WERI-Rb-1 (cell line): ENCODE data around the gene MKI67.

Experiments
- DNase-seq: peaks from one replicate; pipeline ENCODE4 v3.0.0-alpha.2; 2020
- H3K27ac ChIP-seq: fragments of 250-450 bp; sonication (Bioruptor Pico); 2 replicates; pipeline ENCODE4 v1.5.1; 2020; ENCODE audit warnings: mild to moderate bottlenecking, moderate library complexity
- H3K27me3 ChIP-seq: fragments of 250-450 bp; sonication (Bioruptor Pico); 2 replicates; pipeline ENCODE4 v1.5.1; 2021; ENCODE audit warnings: mild to moderate bottlenecking, low read depth, moderate library complexity; ENCODE audit not compliant: insufficient read depth, severe bottlenecking
- H3K36me3 ChIP-seq: fragments of 250-450 bp; sonication (Bioruptor Pico); 2 replicates; pipeline ENCODE4 v1.5.1; 2020; ENCODE audit warnings: mild to moderate bottlenecking, moderate library complexity
- H3K4me3 ChIP-seq: 2 replicates; pipeline ENCODE4 v1.5.1; 2011; ENCODE audit warnings: low read depth, mild to moderate bottlenecking, control low read depth, low read length
- H3K9me3 ChIP-seq: fragments of 250-450 bp; sonication (Bioruptor Pico); 2 replicates; pipeline ENCODE4 v1.5.1; 2021; ENCODE audit warnings: mild to moderate bottlenecking, moderate library complexity; ENCODE audit not compliant: severe bottlenecking
- CTCF ChIP-seq: IDR thresholded peaks from 2 replicates; pipeline ENCODE4 v1.5.1; 2011; ENCODE audit warnings: low read depth, mild to moderate bottlenecking, control low read depth, inconsistent platforms, low read length

MKI67 gene

GRCh38 chr10:128128582-128128981 is 2.4 kb upstream of the MKI67 start:
- Histone ChIP-seq H3K4me3 (no peak overlapping the region), H3K27ac (no peak overlapping the region), H3K9me3 (no peaks in the 10 kb centered on the region), H3K27me3 (no peaks in the 10 kb centered on the region), H3K36me3 (peaks cover 26% of the 10 kb centered on the region)
- DNase-seq, result no peak
- TF ChIP-seq CTCF, result no peak

- peak; percentile 13 for DNase-seq
- peak overlapping the region; percentile 97 for H3K4me3 ChIP-seq
- peaks cover 53% of the 10 kb centered on the region for H3K36me3 ChIP-seq
- TF ChIP-seq CTCF, result no peak
- no peaks in the 10 kb centered on the region for H3K9me3 ChIP-seq
- no peaks in the 10 kb centered on the region for H3K27me3 ChIP-seq
- peak overlapping the region; percentile 97 for H3K27ac ChIP-seq
These were observed 743 bp downstream of the MKI67 start for GRCh38 chr10:128125416-128125943.

GRCh38 chr10:128124813-128125403 is 1.3 kb downstream of the MKI67 start:
- Histone ChIP-seq H3K4me3 (peak overlapping the region; percentile 97), H3K27ac (peak overlapping the region; percentile 97), H3K27me3 (no peaks in the 10 kb centered on the region), H3K9me3 (no peaks in the 10 kb centered on the region), H3K36me3 (peaks cover 58% of the 10 kb centered on the region)
- no peak for DNase-seq
- TF ChIP-seq CTCF, result no peak

GRCh38 chr10:128123846-128124245 is 2.4 kb downstream of the MKI67 start:
- no peak for DNase-seq
- Histone ChIP-seq H3K4me3 (peak overlapping the region; percentile 97; the same call in 1 of the 2 replicates), H3K27me3 (no peaks in the 10 kb centered on the region), H3K9me3 (no peaks in the 10 kb centered on the region), H3K27ac (no peak overlapping the region; the same call in 1 of the 2 replicates), H3K36me3 (peaks cover 69% of the 10 kb centered on the region)
- TF ChIP-seq CTCF, result no peak

- no peak for TF ChIP-seq CTCF
- no peak overlapping the region for H3K4me3 ChIP-seq
These were observed 3.3 kb downstream of the MKI67 start for GRCh38 chr10:128122931-128123330.

More at GRCh38 chr10:128122931-128123330, 3.3 kb downstream of the MKI67 start:
- no peak for DNase-seq
- H3K36me3 ChIP-seq, result peaks cover 78% of the 10 kb centered on the region
- H3K9me3 ChIP-seq, result no peaks in the 10 kb centered on the region
- H3K27me3 ChIP-seq, result no peaks in the 10 kb centered on the region
- no peak overlapping the region for H3K27ac ChIP-seq
